PFSK-1 (cell line): ENCODE results near the gene AP4M1.

Source experiments
- FOXP2 ChIP-seq: optimal IDR thresholded peaks from 2 replicates; pipeline ENCODE3; 2011; ENCODE audit warnings: borderline replicate concordance, control low read depth, inconsistent platforms; ENCODE audit not compliant: insufficient read depth; ENCODE audit errors: extremely low read length, extremely low read depth
- POLR2AphosphoS5 ChIP-seq: IDR thresholded peaks from 2 replicates; pipeline ENCODE4 v1.6.1; 2012; ENCODE audit warnings: low read depth, mild to moderate bottlenecking, control low read depth, low read length, moderate library complexity
- SIN3A ChIP-seq: IDR thresholded peaks from 2 replicates; pipeline ENCODE4 v1.6.1; 2012; ENCODE audit warnings: mild to moderate bottlenecking, low read length, moderate library complexity, borderline replicate concordance; ENCODE audit not compliant: insufficient read depth
- TAF1 ChIP-seq: IDR thresholded peaks from 2 replicates; pipeline ENCODE4 v1.6.1; 2012; ENCODE audit warnings: low read length, control low read depth, borderline replicate concordance; ENCODE audit not compliant: insufficient read depth
- TF ChIP-seq, protein P1 (sequence below), 2 experiments: IDR thresholded peaks; 2 replicates each; pipeline versions ENCODE4 v1.6.1 to v1.8.0; 2011 to 2012; ENCODE audit warnings: low read depth in 2 of 2, low read length in 2 of 2, control low read depth in 1 of 2, inconsistent platforms in 1 of 2, mild to moderate bottlenecking in 1 of 2, moderate library complexity in 1 of 2; ENCODE audit not compliant: insufficient read depth in 1 of 2

AP4M1 gene

DNA sequence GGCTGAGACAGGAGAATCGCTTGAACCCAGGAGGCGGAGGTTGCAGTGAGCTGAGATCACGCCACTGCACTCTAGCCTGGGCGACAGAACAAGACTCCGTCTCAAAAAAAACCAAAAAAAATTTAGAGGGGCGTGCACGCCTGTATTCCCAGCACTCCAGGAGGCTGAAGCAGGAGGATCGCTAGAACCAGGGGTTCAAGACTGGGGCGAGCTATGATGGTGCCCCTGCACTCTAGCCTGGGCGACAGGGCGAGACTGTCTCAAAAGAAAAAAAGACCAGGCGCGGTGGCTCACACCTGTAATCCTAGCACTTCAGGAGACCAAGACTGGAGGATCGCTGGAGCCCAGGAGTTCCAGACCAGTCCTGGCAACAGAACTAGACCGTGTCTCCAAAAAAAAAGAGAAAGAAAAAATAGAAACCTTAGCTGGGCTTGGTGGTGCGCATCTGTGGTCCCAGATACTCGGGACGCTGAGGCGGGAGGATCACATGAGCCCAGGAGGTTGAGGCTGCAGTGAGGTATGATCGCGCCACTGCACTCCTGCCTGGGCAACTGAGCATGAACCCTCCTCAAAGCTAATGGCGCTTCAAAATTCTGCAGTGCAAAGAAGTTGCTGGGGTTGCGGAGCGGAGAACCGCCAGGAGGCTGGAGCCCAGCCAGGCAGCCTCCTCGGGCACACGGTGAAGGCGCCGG is 24.9 kb downstream of the AP4M1 start:
- TF ChIP-seq POLR2AphosphoS5 (no peak), SIN3A (no peak), FOXP2 (no peak), TAF1 (no peak)
- TF ChIP-seq, protein P1, sequence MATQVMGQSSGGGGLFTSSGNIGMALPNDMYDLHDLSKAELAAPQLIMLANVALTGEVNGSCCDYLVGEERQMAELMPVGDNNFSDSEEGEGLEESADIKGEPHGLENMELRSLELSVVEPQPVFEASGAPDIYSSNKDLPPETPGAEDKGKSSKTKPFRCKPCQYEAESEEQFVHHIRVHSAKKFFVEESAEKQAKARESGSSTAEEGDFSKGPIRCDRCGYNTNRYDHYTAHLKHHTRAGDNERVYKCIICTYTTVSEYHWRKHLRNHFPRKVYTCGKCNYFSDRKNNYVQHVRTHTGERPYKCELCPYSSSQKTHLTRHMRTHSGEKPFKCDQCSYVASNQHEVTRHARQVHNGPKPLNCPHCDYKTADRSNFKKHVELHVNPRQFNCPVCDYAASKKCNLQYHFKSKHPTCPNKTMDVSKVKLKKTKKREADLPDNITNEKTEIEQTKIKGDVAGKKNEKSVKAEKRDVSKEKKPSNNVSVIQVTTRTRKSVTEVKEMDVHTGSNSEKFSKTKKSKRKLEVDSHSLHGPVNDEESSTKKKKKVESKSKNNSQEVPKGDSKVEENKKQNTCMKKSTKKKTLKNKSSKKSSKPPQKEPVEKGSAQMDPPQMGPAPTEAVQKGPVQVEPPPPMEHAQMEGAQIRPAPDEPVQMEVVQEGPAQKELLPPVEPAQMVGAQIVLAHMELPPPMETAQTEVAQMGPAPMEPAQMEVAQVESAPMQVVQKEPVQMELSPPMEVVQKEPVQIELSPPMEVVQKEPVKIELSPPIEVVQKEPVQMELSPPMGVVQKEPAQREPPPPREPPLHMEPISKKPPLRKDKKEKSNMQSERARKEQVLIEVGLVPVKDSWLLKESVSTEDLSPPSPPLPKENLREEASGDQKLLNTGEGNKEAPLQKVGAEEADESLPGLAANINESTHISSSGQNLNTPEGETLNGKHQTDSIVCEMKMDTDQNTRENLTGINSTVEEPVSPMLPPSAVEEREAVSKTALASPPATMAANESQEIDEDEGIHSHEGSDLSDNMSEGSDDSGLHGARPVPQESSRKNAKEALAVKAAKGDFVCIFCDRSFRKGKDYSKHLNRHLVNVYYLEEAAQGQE (IDR thresholded peaks at IDR 0.05; ENCODE audit: insufficient read depth in 1 of 2, low read depth in 2 of 2, low read length in 2 of 2) = no peak

DNA sequence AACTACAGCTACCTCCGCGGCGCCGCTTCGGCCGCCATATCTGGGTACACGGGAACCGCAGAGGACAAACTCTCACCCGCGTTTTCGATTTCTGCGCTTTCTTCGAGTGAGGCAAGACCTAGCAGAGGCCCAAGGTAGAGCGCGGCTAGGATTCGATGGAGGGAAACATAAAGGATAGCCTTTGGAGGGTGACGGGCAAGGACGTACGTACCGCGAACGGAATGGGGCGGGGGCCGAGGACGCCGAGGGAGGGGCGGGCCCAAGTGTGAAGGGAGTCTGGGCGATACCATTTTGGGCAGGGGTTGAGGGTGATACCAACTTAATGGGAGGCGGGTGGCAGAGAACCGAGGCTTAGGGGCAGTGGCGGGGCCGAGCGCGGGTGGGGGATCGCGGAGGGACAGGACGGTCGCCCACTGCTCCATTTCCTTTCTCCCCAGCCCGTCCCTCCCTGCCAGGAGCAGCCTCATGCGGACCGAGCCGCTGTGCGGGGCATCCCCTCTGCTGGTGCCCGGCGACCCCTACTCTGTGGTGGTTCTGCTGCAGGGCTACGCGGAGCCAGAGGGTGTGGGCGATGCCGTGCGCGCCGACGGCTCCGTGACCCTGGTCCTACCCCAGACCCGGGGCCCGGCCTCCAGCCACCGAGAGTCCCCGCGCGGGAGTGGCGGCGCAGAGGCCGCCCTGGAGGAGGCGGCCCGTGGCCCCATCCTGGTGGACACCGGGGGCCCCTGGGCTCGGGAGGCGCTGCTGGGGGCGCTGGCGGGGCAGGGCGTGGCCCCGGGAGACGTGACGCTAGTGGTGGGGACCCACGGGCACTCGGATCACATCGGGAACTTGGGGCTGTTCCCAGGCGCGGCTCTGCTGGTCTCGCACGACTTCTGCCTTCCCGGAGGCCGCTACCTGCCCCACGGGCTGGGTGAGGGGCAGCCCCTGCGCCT is 25.8 kb downstream of the AP4M1 start, which contains the start of gene MBLAC1:
Gene MBLAC1, plus strand, starts transcription at position 37 of the 935 bp plus-strand sequence. Its CDS starts 429 bp downstream, at position 466.
- TF ChIP-seq TAF1 (peak; percentile 87; the same call in 1 of the 2 replicates), POLR2AphosphoS5 (peak; percentile 96), FOXP2 (no peak)
- TF ChIP-seq, protein P1 (IDR thresholded peaks at IDR 0.05; ENCODE audit: insufficient read depth in 1 of 2, low read depth in 2 of 2, low read length in 2 of 2) = peak in 1 of 2 experiments; percentile 56; a peak in 1 of 4 replicates

DNA sequence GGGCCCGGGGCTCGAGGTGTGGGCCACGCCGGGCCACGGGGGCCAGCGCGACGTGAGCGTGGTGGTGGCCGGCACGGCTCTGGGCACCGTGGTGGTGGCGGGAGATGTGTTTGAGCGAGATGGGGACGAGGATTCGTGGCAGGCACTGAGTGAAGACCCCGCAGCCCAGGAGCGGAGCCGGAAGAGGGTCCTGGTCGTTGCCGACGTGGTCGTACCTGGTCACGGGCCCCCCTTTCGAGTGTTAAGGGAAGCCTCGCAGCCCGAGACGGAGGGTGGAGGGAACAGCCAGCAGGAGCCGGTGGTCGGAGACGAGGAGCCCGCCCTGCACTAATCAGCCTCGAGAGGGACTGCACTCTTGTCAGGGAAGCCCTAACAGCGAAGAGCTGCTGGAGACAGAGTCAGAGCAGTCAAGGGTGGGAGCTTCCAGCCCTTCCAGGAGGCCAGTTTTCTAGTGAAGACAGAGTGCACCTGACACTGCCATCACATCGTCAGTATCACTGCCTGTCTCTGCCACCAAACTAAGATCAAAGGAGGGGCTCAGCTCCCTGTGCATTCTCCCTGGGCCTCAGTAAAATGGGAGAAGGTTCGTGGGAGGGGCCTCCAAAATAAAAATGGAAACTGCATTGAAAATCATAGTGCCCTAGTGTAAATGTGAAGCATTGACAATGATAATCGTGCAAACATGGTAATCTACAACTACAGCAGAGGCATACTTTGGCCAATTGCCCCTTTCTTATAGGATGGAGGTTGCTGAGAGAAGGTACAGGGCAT is 26.6 kb downstream of the AP4M1 start:
- TF ChIP-seq, protein P1 (IDR thresholded peaks at IDR 0.05; ENCODE audit: insufficient read depth in 1 of 2, low read depth in 2 of 2, low read length in 2 of 2) = no peak
- no peak for TF ChIP-seq FOXP2
- no peak for TF ChIP-seq POLR2AphosphoS5
- no peak for TF ChIP-seq SIN3A
- TF ChIP-seq TAF1 = no peak

DNA sequence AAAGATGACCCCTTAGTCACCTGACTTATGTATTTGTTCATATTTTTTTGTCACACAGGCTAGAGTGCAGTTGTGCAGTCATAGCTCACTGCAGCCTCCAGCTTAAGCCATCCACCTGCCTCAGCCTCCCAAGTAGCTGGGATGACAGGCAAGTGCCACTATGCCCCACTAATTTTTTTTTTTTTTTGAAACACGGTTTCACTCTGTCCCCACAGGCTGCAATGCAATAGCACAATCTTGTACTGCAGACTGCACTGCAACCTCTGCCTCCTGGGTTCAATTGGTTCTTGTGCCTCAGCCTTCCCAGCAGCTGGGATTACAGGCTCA is 27.2 kb downstream of the AP4M1 start:
- TF ChIP-seq, protein P1 (IDR thresholded peaks at IDR 0.05; ENCODE audit: insufficient read depth in 1 of 2, low read depth in 2 of 2, low read length in 2 of 2) = no peak
- TF ChIP-seq TAF1 = no peak
